Dendritic cell treated with granulocyte-macrophage colony-stimulating factor and Interleukin-4, amounts not matched to agents 40 ng/mL and 50 ng/mL, for 4 days (primary cell): ENCODE results near the gene LAMTOR1.

ENCODE experiments used
- H3K27ac Mint-ChIP-seq: one replicate; pipeline ENCODE4 v1.8.0; 2022; ENCODE audit warnings: mild to moderate bottlenecking, mixed read lengths
- H3K27me3 Mint-ChIP-seq: one replicate; pipeline ENCODE4 v1.8.0; 2022; ENCODE audit warnings: mild to moderate bottlenecking, mixed read lengths
- H3K36me3 Mint-ChIP-seq: one replicate; pipeline ENCODE4 v1.8.0; 2022; ENCODE audit warnings: low read depth, mixed read lengths
- H3K4me1 Mint-ChIP-seq: one replicate; pipeline ENCODE4 v1.8.0; 2022; ENCODE audit warnings: low read depth, mixed read lengths
- H3K4me3 Mint-ChIP-seq: one replicate; pipeline ENCODE4 v1.8.0; 2022; ENCODE audit warnings: mild to moderate bottlenecking, moderate library complexity, mixed read lengths
- H3K9me3 Mint-ChIP-seq: one replicate; pipeline ENCODE4 v1.8.0; 2022; ENCODE audit warnings: mixed read lengths
- intact Hi-C: fragments of 100-400 bp; cut with micrococcal nuclease; formaldehyde crosslinking; loops from one replicate; pipeline ENCODE4 v1.15.0; 2022

LAMTOR1 gene

DNA sequence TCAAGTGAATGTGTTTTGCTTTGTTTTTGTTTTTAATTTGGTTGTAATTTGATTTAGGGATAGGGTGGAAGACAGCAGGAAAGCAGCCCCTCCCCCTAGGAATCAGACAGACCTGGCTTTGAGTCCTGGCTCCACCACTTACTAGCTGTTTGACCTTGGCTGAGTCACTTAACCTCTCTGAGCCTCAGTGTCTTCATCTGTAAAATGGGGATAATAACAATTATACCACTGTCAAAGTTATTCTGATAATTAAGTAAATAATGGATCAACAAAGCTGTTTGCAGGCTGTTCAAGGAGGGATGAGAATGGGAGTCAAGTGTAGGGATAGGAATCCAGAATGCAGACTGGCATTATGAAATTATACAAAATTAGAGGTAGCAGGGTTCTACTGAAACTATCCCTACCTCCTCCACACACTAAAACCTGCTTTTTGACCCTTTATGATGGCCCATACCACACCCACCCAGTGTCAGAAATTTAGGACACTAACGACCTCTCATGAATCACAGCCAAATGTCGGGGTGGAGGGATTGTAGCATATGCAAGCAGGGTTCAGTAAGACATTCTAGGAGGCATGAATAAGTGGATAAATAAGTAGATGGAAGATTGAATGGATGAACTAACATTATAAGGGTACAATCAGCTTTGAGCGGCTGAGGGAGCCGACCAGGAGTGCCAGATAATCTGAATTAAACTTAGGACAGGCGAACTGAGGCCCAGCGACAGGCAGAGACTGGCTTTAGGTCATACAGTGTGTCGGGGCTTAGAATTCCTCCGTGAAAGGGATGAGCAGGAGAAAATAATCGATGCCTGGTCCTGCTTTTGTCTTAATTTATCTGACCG lies 8.4 kb upstream of the LAMTOR1 start:
- peaks cover 41% of the 10 kb centered on the region for H3K36me3 Mint-ChIP-seq
- peak overlapping the region; percentile 93 for H3K4me3 Mint-ChIP-seq
- peaks cover 34% of the 10 kb centered on the region for H3K4me1 Mint-ChIP-seq
- no peaks in the 10 kb centered on the region for H3K27me3 Mint-ChIP-seq
- no peaks in the 10 kb centered on the region for H3K9me3 Mint-ChIP-seq
- intact Hi-C loops = loop anchor here (1.0 kb wide), 2 partner anchors 8 to 112 kb away; partner anchors contain the start of gene LAMTOR1
- peak overlapping the region; percentile 100 for H3K27ac Mint-ChIP-seq

DNA sequence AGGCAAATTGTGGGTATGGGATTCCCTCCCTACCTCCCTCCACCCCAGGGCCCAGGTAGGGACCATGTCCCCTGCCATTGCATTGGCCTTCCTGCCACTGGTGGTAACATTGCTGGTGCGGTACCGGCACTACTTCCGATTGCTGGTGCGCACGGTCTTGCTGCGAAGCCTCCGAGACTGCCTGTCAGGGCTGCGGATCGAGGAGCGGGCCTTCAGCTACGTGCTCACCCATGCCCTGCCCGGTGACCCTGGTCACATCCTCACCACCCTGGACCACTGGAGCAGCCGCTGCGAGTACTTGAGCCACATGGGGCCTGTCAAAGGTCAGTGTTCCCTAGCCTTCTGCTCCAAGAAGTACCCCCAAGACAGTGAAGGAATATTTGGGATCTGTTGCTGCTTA lies 2.8 kb upstream of the LAMTOR1 start, which contains the start of gene TOMT:
TSS of gene TOMT (plus strand) at position 37 of the 400 bp plus-strand sequence. CDS start at position 65, 28 bp downstream.
- intact Hi-C loops = no loop called here
- Mint-ChIP-seq H3K4me1 (peaks cover 37% of the 10 kb centered on the region), H3K9me3 (peaks cover 5% of the 10 kb centered on the region), H3K4me3 (no peak within 1 kb of the TSS), H3K36me3 (peaks cover 83% of the 10 kb centered on the region), H3K27me3 (no peaks in the 10 kb centered on the region), H3K27ac (peak within 1 kb of the TSS; percentile 92)

DNA sequence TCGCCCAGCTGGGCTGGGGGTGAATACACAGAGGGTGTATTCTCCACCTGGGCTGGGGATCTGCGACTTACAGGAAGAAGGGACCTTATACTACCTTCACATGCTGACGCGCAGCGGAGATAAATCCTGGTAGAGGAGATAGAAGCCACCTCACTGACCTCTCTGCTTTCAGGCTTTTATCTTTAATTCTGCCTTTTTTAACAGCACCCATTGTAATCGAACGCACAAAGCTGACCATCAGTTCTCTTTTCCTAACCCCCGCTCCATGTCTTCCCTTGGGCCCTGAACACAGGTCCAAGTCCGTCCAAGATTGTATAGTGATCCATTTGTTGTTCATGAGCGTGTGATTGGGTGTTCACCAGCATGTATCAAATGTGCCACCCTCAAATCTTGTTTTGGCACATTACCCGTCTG lies 664 bp upstream of the LAMTOR1 start:
- Mint-ChIP-seq H3K27ac (peak overlapping the region; percentile 92), H3K4me1 (peaks cover 51% of the 10 kb centered on the region), H3K4me3 (peak overlapping the region; percentile 96), H3K9me3 (peaks cover 5% of the 10 kb centered on the region), H3K27me3 (no peaks in the 10 kb centered on the region), H3K36me3 (peaks cover 86% of the 10 kb centered on the region)
- intact Hi-C loops = loop anchor here (1.0 to 5.0 kb wide), 3 partner anchors 9 to 119 kb away; partner anchors contain the start of genes ANAPC15 and INPPL1

DNA sequence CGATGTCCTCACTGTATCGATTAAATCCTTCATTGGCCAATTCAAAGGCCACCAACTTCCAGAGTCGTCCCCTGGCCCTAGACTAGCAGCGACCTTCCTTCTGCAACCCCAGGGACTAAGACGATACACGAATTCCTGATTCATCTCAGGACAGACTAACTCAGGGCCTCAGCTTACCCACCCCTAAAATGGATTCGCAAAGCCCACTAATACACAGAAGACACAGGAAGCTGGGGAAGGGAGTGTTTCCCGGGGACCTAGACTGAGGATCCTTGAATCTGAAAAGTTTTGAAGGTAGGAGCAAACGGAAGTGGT lies 509 bp downstream of the LAMTOR1 start:
- Mint-ChIP-seq H3K36me3 (peaks cover 86% of the 10 kb centered on the region), H3K27ac (peak overlapping the region; percentile 92), H3K4me1 (peaks cover 60% of the 10 kb centered on the region), H3K4me3 (peak overlapping the region; percentile 96), H3K9me3 (peaks cover 5% of the 10 kb centered on the region), H3K27me3 (no peaks in the 10 kb centered on the region)
- intact Hi-C loops = loop anchor here (2.0 to 5.0 kb wide), 2 partner anchors 42 to 120 kb away; partner anchors contain the start of gene INPPL1

DNA sequence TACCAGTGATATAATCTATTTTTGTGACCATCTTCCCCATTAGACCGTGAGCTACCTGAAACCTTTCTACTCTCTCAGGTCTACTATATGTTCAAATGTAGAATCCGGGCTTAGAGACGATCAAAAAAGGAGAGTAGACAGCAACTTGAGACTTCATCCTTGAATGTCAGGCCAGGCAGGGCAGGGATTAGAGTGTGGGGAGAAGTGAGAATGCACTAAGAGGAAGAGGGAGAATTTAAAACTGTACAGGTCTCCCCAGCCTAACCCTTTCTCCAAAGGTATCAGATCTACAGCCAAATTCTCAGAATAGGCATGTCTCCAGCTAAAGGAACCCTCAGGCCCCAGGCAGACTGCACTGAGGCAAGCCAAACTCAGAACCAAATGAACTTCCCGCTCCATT lies 935 bp downstream of the LAMTOR1 start:
- Mint-ChIP-seq H3K9me3 (peaks cover 5% of the 10 kb centered on the region), H3K4me3 (peak overlapping the region; percentile 96), H3K36me3 (peaks cover 86% of the 10 kb centered on the region), H3K27me3 (no peaks in the 10 kb centered on the region), H3K27ac (peak overlapping the region; percentile 92), H3K4me1 (peaks cover 63% of the 10 kb centered on the region)
- intact Hi-C loops = loop anchor here (2.0 to 5.0 kb wide), 2 partner anchors 43 to 120 kb away; partner anchors contain the start of gene INPPL1

DNA sequence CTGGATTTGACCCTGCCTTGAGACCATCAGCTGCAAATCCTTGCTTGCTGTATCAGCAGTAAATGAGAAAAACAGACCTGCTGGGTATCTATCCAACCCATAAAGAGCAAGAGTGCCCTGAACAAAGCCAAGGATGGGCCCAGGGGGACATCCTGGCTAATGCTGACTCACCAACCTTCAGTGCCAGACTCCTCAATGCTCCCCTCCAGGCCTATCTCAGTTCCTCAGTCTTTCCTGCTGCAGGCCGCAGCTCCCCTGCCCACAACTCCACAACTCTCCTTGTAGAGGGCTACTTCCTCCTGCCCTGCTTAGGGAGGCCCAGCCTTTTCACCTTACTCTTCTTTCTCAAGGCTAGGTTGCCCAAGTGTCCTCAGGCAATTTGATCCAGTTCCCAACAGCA lies 2.6 kb downstream of the LAMTOR1 start:
- Mint-ChIP-seq H3K9me3 (peaks cover 5% of the 10 kb centered on the region), H3K4me1 (peaks cover 63% of the 10 kb centered on the region), H3K4me3 (peak overlapping the region; percentile 96), H3K27ac (peak overlapping the region; percentile 92), H3K36me3 (peaks cover 94% of the 10 kb centered on the region), H3K27me3 (no peaks in the 10 kb centered on the region)
- intact Hi-C loops = loop anchor here (5.0 kb wide), 1 partner anchor 122 kb away; the partner anchor contains the start of gene INPPL1

DNA sequence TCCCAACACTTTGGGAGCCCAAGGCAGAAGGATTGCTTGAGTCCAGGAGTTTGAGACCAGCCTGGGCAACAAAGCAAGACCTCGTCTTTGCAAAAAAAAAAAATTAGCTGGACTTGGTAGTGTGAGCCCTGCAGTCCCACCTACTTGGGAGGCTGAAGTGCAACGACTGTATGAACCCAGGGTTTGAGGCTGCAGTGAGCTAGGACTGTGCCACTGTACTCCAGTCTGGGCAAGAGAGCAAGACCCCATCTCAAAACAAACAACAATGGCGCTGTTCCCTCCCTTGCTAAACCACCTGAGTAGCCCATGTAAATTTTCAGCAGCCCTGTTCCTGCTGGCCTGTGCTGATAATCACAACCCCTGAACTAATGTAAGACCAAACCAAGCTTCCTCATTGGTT lies 3.1 kb downstream of the LAMTOR1 start:
- Mint-ChIP-seq H3K9me3 (peaks cover 5% of the 10 kb centered on the region), H3K4me3 (peak overlapping the region; percentile 96), H3K27ac (peak overlapping the region; percentile 92), H3K36me3 (peaks cover 94% of the 10 kb centered on the region), H3K27me3 (no peaks in the 10 kb centered on the region), H3K4me1 (peaks cover 63% of the 10 kb centered on the region)
- intact Hi-C loops = loop anchor here (5.0 kb wide), 1 partner anchor 122 kb away; the partner anchor contains the start of gene INPPL1

DNA sequence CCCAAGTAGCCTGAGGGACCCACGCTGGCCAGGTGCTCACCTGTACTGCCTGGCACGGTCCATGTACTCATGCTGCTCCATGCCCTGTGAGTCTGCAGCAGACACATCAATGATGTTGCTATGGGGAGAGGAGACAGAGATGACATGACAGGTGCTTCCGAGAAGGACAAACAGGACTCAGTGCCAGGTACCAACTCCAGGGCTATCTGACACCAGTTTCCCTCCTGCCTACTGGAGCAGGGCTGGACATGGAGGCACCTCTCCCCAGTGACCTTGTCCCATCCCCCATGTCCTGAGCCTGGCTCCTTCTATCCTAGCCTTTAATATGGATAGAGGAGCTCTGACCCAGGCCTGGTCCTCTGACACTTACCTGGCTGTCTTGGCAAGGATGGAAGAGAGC lies 4.4 kb downstream of the LAMTOR1 start:
- peaks cover 96% of the 10 kb centered on the region for H3K36me3 Mint-ChIP-seq
- no peaks in the 10 kb centered on the region for H3K9me3 Mint-ChIP-seq
- intact Hi-C loops = no loop called here
- H3K27ac Mint-ChIP-seq = peak overlapping the region; percentile 92
- H3K27me3 Mint-ChIP-seq = no peaks in the 10 kb centered on the region
- H3K4me1 Mint-ChIP-seq = peaks cover 55% of the 10 kb centered on the region
- H3K4me3 Mint-ChIP-seq = no peak overlapping the region

DNA sequence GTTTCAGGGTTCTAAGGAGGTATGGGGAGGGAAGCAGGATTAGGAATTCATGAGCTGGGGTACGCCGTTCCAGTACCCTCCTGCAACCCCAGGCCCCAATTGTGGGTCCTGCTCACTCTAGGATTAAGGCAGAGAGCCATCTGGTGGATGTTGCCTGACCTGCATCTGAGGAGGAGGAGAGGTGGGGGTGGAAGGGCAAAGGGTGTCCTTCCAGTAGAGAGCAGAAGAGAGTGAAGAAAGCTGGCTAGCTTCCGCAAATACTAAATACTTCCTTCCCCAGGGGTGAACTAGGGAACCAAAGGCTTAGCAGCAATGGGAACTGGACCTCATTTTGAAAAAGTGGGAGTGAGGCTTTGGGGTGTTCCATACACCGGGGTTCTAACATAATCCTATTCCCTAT lies 11.8 kb downstream of the LAMTOR1 start:
- intact Hi-C loops = loop anchor here (1.0 to 5.0 kb wide), 4 partner anchors 49 to 114 kb away; no protein-coding TSS in a partner anchor
- Mint-ChIP-seq H3K4me1 (peaks cover 31% of the 10 kb centered on the region), H3K9me3 (no peaks in the 10 kb centered on the region), H3K4me3 (no peak overlapping the region), H3K27ac (peak overlapping the region; percentile 79), H3K36me3 (peaks cover 77% of the 10 kb centered on the region), H3K27me3 (no peaks in the 10 kb centered on the region)

DNA sequence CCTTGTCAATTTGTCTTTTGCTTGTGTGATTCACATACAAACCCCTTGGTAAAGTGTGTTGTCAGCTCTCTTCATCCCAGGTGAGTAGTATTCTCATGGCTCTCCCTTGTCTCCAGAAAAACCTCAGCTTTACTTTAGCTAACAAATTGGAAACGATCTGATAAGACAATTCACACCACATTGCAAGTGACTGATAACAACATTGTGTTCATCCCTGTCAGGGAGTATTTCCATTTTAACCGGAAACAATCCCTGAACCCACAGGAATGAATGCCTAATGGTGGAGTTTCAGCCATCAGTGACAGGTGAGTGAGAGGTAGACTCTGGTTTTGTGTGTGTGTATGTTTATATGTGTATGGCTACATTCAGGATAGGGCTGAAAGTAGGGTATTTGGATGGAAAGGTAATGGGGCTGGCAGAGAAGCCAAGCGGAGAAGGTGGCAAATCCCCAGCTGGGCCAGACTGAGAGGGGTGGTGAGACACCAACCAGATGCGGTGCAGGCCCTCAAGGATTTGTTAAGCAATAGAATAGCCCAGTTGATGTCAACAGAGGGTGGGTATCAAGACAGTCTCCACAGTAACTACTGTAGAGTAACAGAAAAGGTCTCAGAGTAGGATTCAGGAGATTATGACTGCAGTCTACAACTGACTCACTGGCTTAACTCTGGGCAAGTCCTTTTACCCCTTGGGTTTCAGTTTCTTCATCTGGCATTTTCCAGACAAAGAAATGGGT lies 14.9 kb downstream of the LAMTOR1 start:
- Mint-ChIP-seq H3K4me3 (no peak overlapping the region), H3K27ac (no peak overlapping the region), H3K9me3 (no peaks in the 10 kb centered on the region), H3K36me3 (peaks cover 64% of the 10 kb centered on the region), H3K27me3 (no peaks in the 10 kb centered on the region), H3K4me1 (peaks cover 42% of the 10 kb centered on the region)
- intact Hi-C loops = no loop called here

DNA sequence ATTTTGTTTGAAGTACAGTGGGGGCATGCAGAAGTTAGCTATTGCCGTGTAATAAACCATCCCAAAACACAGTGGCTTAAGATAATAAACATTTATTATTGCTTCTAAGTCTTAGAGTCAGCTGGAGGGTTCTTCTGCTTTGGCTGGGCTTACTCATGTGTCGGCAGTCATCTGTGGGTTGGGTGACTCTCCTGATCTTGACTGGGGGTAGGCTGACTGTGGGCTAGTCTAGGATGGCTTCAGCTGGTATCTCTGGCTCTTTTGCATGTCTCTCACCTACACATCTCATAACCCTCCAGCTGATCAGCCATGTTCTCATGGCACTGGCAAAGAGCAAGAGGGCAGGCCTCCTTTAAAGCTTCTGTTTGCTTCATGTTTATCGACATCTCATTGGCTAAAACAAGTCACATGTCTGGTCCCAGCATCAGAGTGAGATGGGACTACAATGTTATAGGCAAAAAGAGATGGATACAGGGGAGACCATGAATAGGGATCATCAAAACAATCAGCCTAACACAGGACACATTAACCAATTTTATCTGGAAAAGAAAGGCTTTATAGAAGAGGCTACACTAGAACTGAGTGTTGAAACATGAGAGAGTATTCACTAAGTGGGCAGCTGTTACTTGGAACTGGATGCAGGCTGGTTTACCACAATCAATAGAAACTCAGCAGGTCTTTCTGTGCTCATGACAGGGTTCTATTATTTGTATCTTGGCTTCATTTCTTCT lies 17.3 kb downstream of the LAMTOR1 start:
- Mint-ChIP-seq H3K4me1 (peaks cover 43% of the 10 kb centered on the region), H3K27ac (no peak overlapping the region), H3K9me3 (no peaks in the 10 kb centered on the region), H3K36me3 (peaks cover 51% of the 10 kb centered on the region), H3K27me3 (no peaks in the 10 kb centered on the region), H3K4me3 (no peak overlapping the region)
- intact Hi-C loops = no loop called here

DNA sequence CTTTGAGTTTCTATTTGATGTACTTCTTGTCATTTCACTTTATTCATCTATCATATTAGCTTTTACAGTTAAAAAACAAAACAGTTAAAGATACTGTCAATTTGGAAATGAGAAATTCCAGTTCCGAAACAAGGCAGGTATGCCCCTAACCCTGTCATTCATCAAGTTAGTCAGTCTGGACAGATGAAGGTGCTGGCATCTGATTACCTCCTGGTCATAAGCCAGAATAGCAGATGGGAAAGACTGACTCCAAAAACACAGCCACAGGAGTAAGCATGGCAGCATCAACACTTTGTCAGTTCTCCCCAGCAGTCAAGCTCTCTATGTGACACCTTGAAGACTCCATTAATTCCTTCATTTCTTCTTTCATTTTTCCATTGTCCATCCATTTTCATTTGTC lies 18.1 kb downstream of the LAMTOR1 start:
- H3K27me3 Mint-ChIP-seq = no peaks in the 10 kb centered on the region
- intact Hi-C loops = no loop called here
- no peak overlapping the region for H3K27ac Mint-ChIP-seq
- no peak overlapping the region for H3K4me3 Mint-ChIP-seq
- peaks cover 50% of the 10 kb centered on the region for H3K4me1 Mint-ChIP-seq
- peaks cover 55% of the 10 kb centered on the region for H3K36me3 Mint-ChIP-seq
- no peaks in the 10 kb centered on the region for H3K9me3 Mint-ChIP-seq

DNA sequence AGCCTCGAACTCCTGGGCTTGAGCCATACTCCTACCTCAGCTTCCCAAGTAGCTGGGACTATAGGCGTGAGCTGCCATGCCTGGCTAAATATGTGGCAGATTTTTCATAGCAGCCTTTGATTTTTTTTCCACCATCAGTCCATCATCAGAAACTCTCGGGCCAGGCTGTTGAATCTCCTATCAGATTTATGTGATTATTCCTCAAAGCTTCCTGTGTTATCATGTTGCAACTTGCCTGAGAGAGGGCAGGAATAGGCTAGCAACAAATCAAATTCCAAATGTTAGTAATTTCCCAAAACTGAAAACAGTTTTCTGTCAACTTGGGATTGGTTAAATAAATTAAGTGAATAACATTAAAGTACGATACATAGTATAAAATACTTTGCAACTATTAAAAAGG lies 19.0 kb downstream of the LAMTOR1 start:
- Mint-ChIP-seq H3K4me3 (no peak overlapping the region), H3K27me3 (no peaks in the 10 kb centered on the region), H3K9me3 (no peaks in the 10 kb centered on the region), H3K4me1 (peaks cover 59% of the 10 kb centered on the region), H3K36me3 (peaks cover 46% of the 10 kb centered on the region), H3K27ac (peak overlapping the region; percentile 96)
- intact Hi-C loops = no loop called here
